Caco-2 (cell line): ENCODE data around the gene DGKG. TPM values are rescaled to one million over a fixed set of nuclear protein-coding genes. Genes with fewer than 3 reads are reported as not detected.

ENCODE experiments used
- BruUV-seq: library from RNA; stranded (reverse); fragments of 400-500 nt; replicated peaks from 2 replicates; lab custom pipeline; 2021; lab: Mats Ljungman, UMichigan
- CTCF ChIA-PET: fragments of 300-600 bp; sonication (Branson Sonifier 250); formaldehyde crosslinking; loops from one replicate; lab custom pipeline; 2022; ENCODE audit warnings: antibody characterized with exemption; lab: Charles Lee
- POLR2A ChIA-PET: fragments of 300-600 bp; sonication (Branson Sonifier 250); formaldehyde crosslinking; loops from one replicate; lab custom pipeline; 2022; ENCODE audit warnings: antibody characterized with exemption; lab: Charles Lee
- DNase-seq, 2 experiments: peaks; one replicate each; pipeline versions ENCODE4 v3.0.0 to v3.0.0-alpha.2; 2020 to 2022
- H3K27me3 ChIP-seq: replicated peaks from 2 replicates; pipeline ENCODE4 v1.6.0; 2011; ENCODE audit warnings: low read length; ENCODE audit not compliant: control insufficient read depth, insufficient read depth
- H3K36me3 ChIP-seq: 2 replicates; pipeline ENCODE4 v1.5.1; 2011; ENCODE audit warnings: low read length; ENCODE audit not compliant: control insufficient read depth, insufficient read depth
- H3K4me1 ChIP-seq: fragments of 250-450 bp; sonication (Bioruptor Pico); 2 replicates; pipeline ENCODE4 v1.5.1; 2020; ENCODE audit warnings: mild to moderate bottlenecking
- H3K4me3 ChIP-seq: 2 replicates; pipeline ENCODE4 v1.5.1; 2011; ENCODE audit warnings: low read depth, mild to moderate bottlenecking, control low read depth, low read length
- H3K9me3 ChIP-seq: fragments of 250-450 bp; sonication (Bioruptor Pico); 2 replicates; pipeline ENCODE4 v1.5.1; 2020; ENCODE audit warnings: mild to moderate bottlenecking, moderate library complexity
- H3K27ac Mint-ChIP-seq: one replicate; pipeline ENCODE4 v1.8.0; 2022; ENCODE audit warnings: mixed read lengths; ENCODE audit not compliant: unreplicated experiment
- H3K27me3 Mint-ChIP-seq: one replicate; pipeline ENCODE4 v1.8.0; 2022; ENCODE audit warnings: mixed read lengths; ENCODE audit not compliant: insufficient read depth, unreplicated experiment
- H3K36me3 Mint-ChIP-seq: one replicate; pipeline ENCODE4 v1.8.0; 2022; ENCODE audit warnings: mild to moderate bottlenecking, mixed read lengths; ENCODE audit not compliant: insufficient read depth, unreplicated experiment
- H3K4me1 Mint-ChIP-seq: one replicate; pipeline ENCODE4 v1.8.0; 2022; ENCODE audit warnings: low read depth, mixed read lengths; ENCODE audit not compliant: unreplicated experiment
- H3K4me3 Mint-ChIP-seq: one replicate; pipeline ENCODE4 v1.8.0; 2022; ENCODE audit warnings: mild to moderate bottlenecking, moderate library complexity, mixed read lengths; ENCODE audit not compliant: unreplicated experiment
- H3K9me3 Mint-ChIP-seq: one replicate; pipeline ENCODE4 v1.8.0; 2022; ENCODE audit warnings: mixed read lengths; ENCODE audit not compliant: unreplicated experiment
- CTCF ChIP-seq, 2 experiments: fragments of 200-600 bp in 1 of 2; IDR thresholded peaks; 1 replicate in 1 of 2; 2 replicates in 1 of 2; pipeline versions ENCODE4 v1.5.1 to v1.8.0; 2011 to 2022; ENCODE audit warnings: antibody characterized with exemption in 1 of 2, control low read depth in 1 of 2, inconsistent platforms in 1 of 2, low read depth in 1 of 2, low read length in 1 of 2, mild to moderate bottlenecking in 1 of 2, moderate library complexity in 1 of 2; ENCODE audit not compliant: insufficient read depth in 1 of 2, severe bottlenecking in 1 of 2, unreplicated experiment in 1 of 2
- intact Hi-C: fragments of 100-400 bp; cut with micrococcal nuclease; formaldehyde crosslinking; loops from one replicate; pipeline ENCODE4 v1.10.0; 2022; ENCODE audit not compliant: unreplicated experiment
- total RNA-seq: library from RNA; stranded (reverse); gene quantifications from 2 replicates; pipeline ENCODE4 v1.2.3, GENCODE V29; 2022

The DGKG gene
- total RNA-seq, 1 experiment from 2014 or later: 0.32 TPM

- no peaks in the 10 kb centered on the region for H3K36me3 Mint-ChIP-seq
- H3K4me3 ChIP-seq: no peak overlapping the region
- DNase-seq: no peak
- ChIA-PET POLR2A (no interaction called here), CTCF (no interaction called here)
- TF ChIP-seq CTCF (IDR thresholded peaks at IDR 0.05; ENCODE audit: insufficient read depth in 1 of 2, low read depth in 1 of 2, low read length in 1 of 2, severe bottlenecking in 1 of 2, unreplicated experiment in 1 of 2): no peak
- H3K9me3 ChIP-seq: no peaks in the 10 kb centered on the region
- H3K4me1 Mint-ChIP-seq: no peaks in the 10 kb centered on the region
- H3K27me3 ChIP-seq: no peaks in the 10 kb centered on the region
- no TSS peak for BruUV-seq
- H3K4me1 ChIP-seq: peaks cover 8% of the 10 kb centered on the region; the same call in 1 of the 2 replicates
- H3K4me3 Mint-ChIP-seq: no peak overlapping the region
- no peaks in the 10 kb centered on the region for H3K27me3 Mint-ChIP-seq
- no peaks in the 10 kb centered on the region for H3K36me3 ChIP-seq
- H3K27ac Mint-ChIP-seq: no peak overlapping the region
- intact Hi-C loops: no loop called here
- H3K9me3 Mint-ChIP-seq: peaks cover 10% of the 10 kb centered on the region
These were observed 18.8 kb upstream of the DGKG start for GRCh38 chr3:186380622-186381380.

GRCh38 chr3:186375443-186375842 is 13.4 kb upstream of the DGKG start:
- H3K36me3 Mint-ChIP-seq: no peaks in the 10 kb centered on the region
- H3K4me3 Mint-ChIP-seq: no peak overlapping the region
- no peak overlapping the region for H3K27ac Mint-ChIP-seq
- ChIA-PET POLR2A (no interaction called here), CTCF (no interaction called here)
- intact Hi-C loops: no loop called here
- Histone ChIP-seq H3K36me3 (no peaks in the 10 kb centered on the region), H3K4me3 (no peak overlapping the region), H3K27me3 (no peaks in the 10 kb centered on the region), H3K9me3 (no peaks in the 10 kb centered on the region), H3K4me1 (no peaks in the 10 kb centered on the region)
- no peak for DNase-seq
- peaks cover 5% of the 10 kb centered on the region for H3K27me3 Mint-ChIP-seq
- TF ChIP-seq CTCF (IDR thresholded peaks at IDR 0.05; ENCODE audit: insufficient read depth in 1 of 2, low read depth in 1 of 2, low read length in 1 of 2, severe bottlenecking in 1 of 2, unreplicated experiment in 1 of 2): no peak
- peaks cover 10% of the 10 kb centered on the region for H3K9me3 Mint-ChIP-seq
- no TSS peak for BruUV-seq
- no peaks in the 10 kb centered on the region for H3K4me1 Mint-ChIP-seq

GRCh38 chr3:186374376-186374775 is 12.3 kb upstream of the DGKG start:
- Histone ChIP-seq H3K27me3 (no peaks in the 10 kb centered on the region), H3K9me3 (no peaks in the 10 kb centered on the region), H3K4me1 (no peaks in the 10 kb centered on the region), H3K36me3 (no peaks in the 10 kb centered on the region), H3K4me3 (no peak overlapping the region)
- Mint-ChIP-seq H3K36me3 (no peaks in the 10 kb centered on the region), H3K27me3 (peaks cover 5% of the 10 kb centered on the region), H3K9me3 (peaks cover 10% of the 10 kb centered on the region), H3K4me3 (no peak overlapping the region), H3K4me1 (no peaks in the 10 kb centered on the region), H3K27ac (no peak overlapping the region)
- no TSS peak for BruUV-seq
- CTCF ChIA-PET: no interaction called here
- intact Hi-C loops: no loop called here
- POLR2A ChIA-PET: no interaction called here
- no peak for DNase-seq
- no peak for TF ChIP-seq CTCF (IDR thresholded peaks at IDR 0.05; ENCODE audit: insufficient read depth in 1 of 2, low read depth in 1 of 2, low read length in 1 of 2, severe bottlenecking in 1 of 2, unreplicated experiment in 1 of 2)
